Heart left ventricle (tissue), 13 donors: Measurements from ENCODE around the gene TOLLIP.

Source experiments
- CTCF ChIP-seq, 12 donors: fragments of 200-600 bp; sonication (generic) in 4 of 12; IDR thresholded peaks; one replicate each; pipeline versions ENCODE4 v1.5.0 to v1.8.0; 2018 to 2022; ENCODE audit warnings: antibody characterized with exemption in 12 of 12, mild to moderate bottlenecking in 5 of 12
- POLR2A ChIP-seq, 2 donors: fragments of 450-650 bp; IDR thresholded peaks; one replicate each; pipeline ENCODE4 v1.6.1; 2017; ENCODE audit warnings: antibody characterized with exemption in 2 of 2, mild to moderate bottlenecking in 2 of 2, moderate library complexity in 2 of 2
- donor health status: ischemic (EF 13 %, LVEDD 7.1; RV severe dilation, severe dysfunction).
- donor health status: DM: no; HTN: yes; CAD: no.
- donor health status: DM: no; HTN: no; CAD: no.
- donor health status: ischemic (EF 25% LVEDD 6.9; RV normal size, moderate dysfunction).
- donor health status: ischemic (EF 25% LVEDD 5.7; RV mildly dilated, moderate dysfunction).
- donor health status: ischemic (EF 35%, LVEDD 5.7; RV mildly dilated, moderate dysfunction).
- donor health status: nonischemic (EF 11% LVEDD 7.7; RV severe dilation, severe dysfunction).
- donor health status: DM: yes; HTN: yes; CAD: no.
- donor health status: PGD.
- donor health status: ischemic (EF 29% LVEDD 5.4; RV normal size, mild dysfunction).
- donor health status: nonischemic (EF 23%, LVEDD 6.1; RV moderate dilation, normal function).

- TF ChIP-seq CTCF (IDR thresholded peaks at IDR 0.05) (no peak), POLR2A (IDR thresholded peaks at IDR 0.05) (no peak)
Measured at GRCh38 chr11:1285876-1286275, 23.6 kb downstream of the TOLLIP start.
